Memory B cell (primary cell): ENCODE measurements around the gene RTL1.
A peak's percentile ranks its signal among the peaks of the same experiment; 100 is the strongest.

Source experiments
- ATAC-seq: fragments of 150-1000 bp; cut with Tn5 transposase; 2 replicates; pipeline ENCODE4 v1.10.0; 2021; ENCODE audit warnings: low read depth, mild to moderate bottlenecking, moderate library complexity
- DNase-seq, 2 donors: peaks; one replicate each; pipeline ENCODE4 v3.0.0; 2022; ENCODE audit warnings: low spot score in 2 of 2
- H3K27ac Mint-ChIP-seq: one replicate; pipeline ENCODE4 v1.8.0; 2022; ENCODE audit warnings: mild to moderate bottlenecking, moderate library complexity, mixed read lengths
- H3K27me3 Mint-ChIP-seq: one replicate; pipeline ENCODE4 v1.8.0; 2022; ENCODE audit warnings: mixed read lengths
- H3K36me3 Mint-ChIP-seq: one replicate; pipeline ENCODE4 v1.8.0; 2022; ENCODE audit warnings: mild to moderate bottlenecking, mixed read lengths
- H3K4me1 Mint-ChIP-seq: one replicate; pipeline ENCODE4 v1.8.0; 2022; ENCODE audit warnings: mixed read lengths
- H3K4me3 Mint-ChIP-seq: one replicate; pipeline ENCODE4 v1.8.0; 2022; ENCODE audit warnings: mild to moderate bottlenecking, moderate library complexity, mixed read lengths
- H3K9me3 Mint-ChIP-seq: one replicate; pipeline ENCODE4 v1.8.0; 2022; ENCODE audit warnings: mixed read lengths

RTL1 gene

GRCh38 chr14:100902295-100903133, 1.0 kb downstream of the RTL1 start:
- no peaks in the 10 kb centered on the region for H3K36me3 Mint-ChIP-seq
- H3K4me3 Mint-ChIP-seq: no peak overlapping the region
- no peaks in the 10 kb centered on the region for H3K4me1 Mint-ChIP-seq
- ATAC-seq: no peak
- no peaks in the 10 kb centered on the region for H3K9me3 Mint-ChIP-seq
- DNase-seq: no peak
- peaks cover 13% of the 10 kb centered on the region for H3K27me3 Mint-ChIP-seq
- H3K27ac Mint-ChIP-seq: no peak overlapping the region

GRCh38 chr14:100901391-100902183, 1.9 kb downstream of the RTL1 start:
- Mint-ChIP-seq H3K27ac (no peak overlapping the region), H3K4me1 (no peaks in the 10 kb centered on the region), H3K9me3 (no peaks in the 10 kb centered on the region), H3K36me3 (no peaks in the 10 kb centered on the region), H3K4me3 (no peak overlapping the region), H3K27me3 (peaks cover 13% of the 10 kb centered on the region)
- ATAC-seq: no peak
- DNase-seq: peak in 1 of 2 donors; percentile 3

GRCh38 chr14:100900837-100901390, 2.6 kb downstream of the RTL1 start:
- Mint-ChIP-seq H3K27me3 (peaks cover 13% of the 10 kb centered on the region), H3K9me3 (no peaks in the 10 kb centered on the region), H3K27ac (no peak overlapping the region), H3K4me3 (no peak overlapping the region), H3K36me3 (no peaks in the 10 kb centered on the region), H3K4me1 (no peaks in the 10 kb centered on the region)
- DNase-seq: peak in 1 of 2 donors; percentile 5
- no peak for ATAC-seq

GRCh38 chr14:100899884-100900771, 3.4 kb downstream of the RTL1 start:
- ATAC-seq (no peak), DNase-seq (peak in 1 of 2 donors; percentile 5)
- Mint-ChIP-seq H3K4me1 (no peaks in the 10 kb centered on the region), H3K27me3 (peaks cover 15% of the 10 kb centered on the region), H3K4me3 (no peak overlapping the region), H3K36me3 (no peaks in the 10 kb centered on the region), H3K9me3 (no peaks in the 10 kb centered on the region), H3K27ac (no peak overlapping the region)

- Mint-ChIP-seq H3K4me1 (no peaks in the 10 kb centered on the region), H3K27me3 (peaks cover 16% of the 10 kb centered on the region)
- peak in 1 of 2 donors; percentile 7 for DNase-seq
Observed at GRCh38 chr14:100898935-100899883, 4.3 kb downstream of the RTL1 start.

GRCh38 chr14:100898465-100898864, 5.1 kb downstream of the RTL1 start:
- Mint-ChIP-seq H3K36me3 (no peaks in the 10 kb centered on the region), H3K4me1 (no peaks in the 10 kb centered on the region), H3K9me3 (no peaks in the 10 kb centered on the region), H3K4me3 (no peak overlapping the region), H3K27ac (no peak overlapping the region), H3K27me3 (peaks cover 16% of the 10 kb centered on the region)
- DNase-seq (peak in 1 of 2 donors; percentile 0), ATAC-seq (no peak)

More at GRCh38 chr14:100898935-100899883, 4.3 kb downstream of the RTL1 start:
- no peak for ATAC-seq
- H3K9me3 Mint-ChIP-seq: no peaks in the 10 kb centered on the region
- no peak overlapping the region for H3K4me3 Mint-ChIP-seq
- no peak overlapping the region for H3K27ac Mint-ChIP-seq
- H3K36me3 Mint-ChIP-seq: no peaks in the 10 kb centered on the region

GRCh38 chr14:100896369-100897060, 7.0 kb downstream of the RTL1 start:
- ATAC-seq: no peak
- H3K27ac Mint-ChIP-seq: no peak overlapping the region
- no peak for DNase-seq
- no peaks in the 10 kb centered on the region for H3K9me3 Mint-ChIP-seq
- no peak overlapping the region for H3K4me3 Mint-ChIP-seq
- no peaks in the 10 kb centered on the region for H3K36me3 Mint-ChIP-seq
- peaks cover 12% of the 10 kb centered on the region for H3K27me3 Mint-ChIP-seq
- no peaks in the 10 kb centered on the region for H3K4me1 Mint-ChIP-seq

- Mint-ChIP-seq H3K36me3 (no peaks in the 10 kb centered on the region), H3K4me1 (no peaks in the 10 kb centered on the region), H3K9me3 (no peaks in the 10 kb centered on the region), H3K27ac (no peak overlapping the region), H3K4me3 (no peak overlapping the region), H3K27me3 (peaks cover 12% of the 10 kb centered on the region)
- ATAC-seq (no peak), DNase-seq (no peak)
Observed at GRCh38 chr14:100895411-100895810, 8.1 kb downstream of the RTL1 start.

- no peak overlapping the region for H3K4me3 Mint-ChIP-seq
Observed at GRCh38 chr14:100894416-100894815, 9.1 kb downstream of the RTL1 start.

GRCh38 chr14:100893760-100894159, 9.8 kb downstream of the RTL1 start:
- Mint-ChIP-seq H3K27me3 (peaks cover 8% of the 10 kb centered on the region), H3K36me3 (no peaks in the 10 kb centered on the region), H3K27ac (no peak overlapping the region), H3K4me1 (no peaks in the 10 kb centered on the region), H3K4me3 (no peak overlapping the region), H3K9me3 (no peaks in the 10 kb centered on the region)
- DNase-seq (no peak), ATAC-seq (no peak)

More at GRCh38 chr14:100894416-100894815, 9.1 kb downstream of the RTL1 start:
- Mint-ChIP-seq H3K27me3 (peaks cover 10% of the 10 kb centered on the region), H3K9me3 (no peaks in the 10 kb centered on the region), H3K36me3 (no peaks in the 10 kb centered on the region), H3K4me1 (no peaks in the 10 kb centered on the region), H3K27ac (no peak overlapping the region)
- ATAC-seq (no peak), DNase-seq (no peak)

GRCh38 chr14:100893228-100893601, 10.3 kb downstream of the RTL1 start:
- DNase-seq (no peak), ATAC-seq (no peak)
- Mint-ChIP-seq H3K27me3 (peaks cover 8% of the 10 kb centered on the region), H3K4me1 (no peaks in the 10 kb centered on the region), H3K36me3 (no peaks in the 10 kb centered on the region), H3K9me3 (no peaks in the 10 kb centered on the region), H3K27ac (no peak overlapping the region), H3K4me3 (no peak overlapping the region)

- H3K27me3 Mint-ChIP-seq: peaks cover 9% of the 10 kb centered on the region
- ATAC-seq (no peak), DNase-seq (no peak)
- no peak overlapping the region for H3K27ac Mint-ChIP-seq
- no peak overlapping the region for H3K4me3 Mint-ChIP-seq
- H3K4me1 Mint-ChIP-seq: no peaks in the 10 kb centered on the region
- no peaks in the 10 kb centered on the region for H3K9me3 Mint-ChIP-seq
- H3K36me3 Mint-ChIP-seq: no peaks in the 10 kb centered on the region
Observed at GRCh38 chr14:100892496-100893227, 10.9 kb downstream of the RTL1 start.
